Duodenal mucosa (tissue), 2 donors: ENCODE data around the gene NARF.

Source experiments
- H3K27ac ChIP-seq: one replicate; pipeline ENCODE4 v1.7.0; 2013; ENCODE audit warnings: low read depth, low read length
- H3K27me3 ChIP-seq, 2 donors: one replicate each; pipeline ENCODE4 v1.7.0; 2013; ENCODE audit warnings: low read length in 2 of 2, control low read depth in 1 of 2; ENCODE audit not compliant: insufficient read depth in 2 of 2, control insufficient read depth in 1 of 2
- H3K36me3 ChIP-seq, 2 donors: one replicate each; pipeline ENCODE4 v1.7.0; 2013; ENCODE audit warnings: low read length in 2 of 2, control low read depth in 1 of 2; ENCODE audit not compliant: insufficient read depth in 2 of 2, control insufficient read depth in 1 of 2
- H3K4me1 ChIP-seq, 2 donors: one replicate each; pipeline ENCODE4 v1.7.0; 2013; ENCODE audit warnings: low read length in 2 of 2, control low read depth in 1 of 2; ENCODE audit not compliant: insufficient read depth in 2 of 2, control insufficient read depth in 1 of 2
- H3K4me3 ChIP-seq, 2 donors: one replicate each; pipeline ENCODE4 v1.7.0; 2013; ENCODE audit warnings: low read length in 2 of 2, low read depth in 1 of 2
- H3K9ac ChIP-seq, 2 donors: one replicate each; pipeline ENCODE4 v1.7.0; 2013; ENCODE audit warnings: low read length in 2 of 2, low read depth in 1 of 2
- H3K9me3 ChIP-seq, 2 donors: one replicate each; pipeline ENCODE4 v1.7.0; 2013; ENCODE audit warnings: low read length in 2 of 2, control low read depth in 1 of 2; ENCODE audit not compliant: control insufficient read depth in 1 of 2

NARF gene

DNA sequence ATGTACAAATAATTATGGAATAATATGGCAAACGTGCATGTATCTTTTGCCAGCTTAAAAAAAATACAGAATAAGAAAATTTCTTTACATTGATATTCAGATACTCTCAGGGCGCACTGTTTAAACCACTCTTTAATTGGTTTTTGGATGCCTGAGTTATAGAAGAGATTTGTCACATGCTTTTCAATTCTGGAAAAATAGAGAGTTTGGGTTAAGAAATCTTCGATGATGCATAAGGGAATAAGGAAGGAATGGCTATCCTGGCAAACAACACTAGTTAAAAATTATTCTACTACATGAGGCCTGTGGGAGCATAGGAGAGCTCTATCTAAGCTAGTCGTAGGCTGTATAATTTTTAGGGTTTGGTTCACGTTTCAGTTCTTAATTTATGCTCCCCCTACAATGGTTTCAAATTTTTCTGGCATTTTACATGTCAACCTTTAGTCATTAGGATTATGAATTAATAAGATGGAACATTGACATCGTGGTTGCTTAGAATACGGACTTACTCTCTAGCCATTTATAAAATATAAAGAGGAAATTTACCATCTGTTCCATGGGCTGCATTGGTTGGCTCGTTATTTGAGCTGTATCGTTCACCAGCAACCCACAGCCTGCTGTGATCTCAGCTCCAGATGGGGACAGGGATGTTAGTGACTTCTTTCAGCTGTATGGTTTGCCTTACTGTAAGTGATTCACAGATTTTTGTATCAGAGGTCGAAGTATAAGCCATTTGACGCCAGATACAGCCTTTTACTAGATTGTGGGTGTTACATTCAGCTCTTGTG lies 15.9 kb downstream of the NARF start:
- H3K27me3 ChIP-seq = no peaks in the 10 kb centered on the region
- H3K4me1 ChIP-seq = no peaks in the 10 kb centered on the region
- no peak overlapping the region for H3K9ac ChIP-seq
- H3K9me3 ChIP-seq = no peaks in the 10 kb centered on the region
- no peak overlapping the region for H3K27ac ChIP-seq
- H3K4me3 ChIP-seq = no peak overlapping the region
- H3K36me3 ChIP-seq = peaks cover 14 to 46% of the 10 kb centered on the region in 2 donors

- H3K27ac ChIP-seq = no peak overlapping the region
- H3K4me1 ChIP-seq = no peaks in the 10 kb centered on the region
- H3K9me3 ChIP-seq = no peaks in the 10 kb centered on the region
- no peak overlapping the region for H3K9ac ChIP-seq
- no peaks in the 10 kb centered on the region for H3K27me3 ChIP-seq
- no peak overlapping the region for H3K4me3 ChIP-seq
- H3K36me3 ChIP-seq = peaks cover 22 to 51% of the 10 kb centered on the region in 2 donors
Observed at GRCh38 chr17:82475458-82475857, 16.9 kb downstream of the NARF start.

DNA sequence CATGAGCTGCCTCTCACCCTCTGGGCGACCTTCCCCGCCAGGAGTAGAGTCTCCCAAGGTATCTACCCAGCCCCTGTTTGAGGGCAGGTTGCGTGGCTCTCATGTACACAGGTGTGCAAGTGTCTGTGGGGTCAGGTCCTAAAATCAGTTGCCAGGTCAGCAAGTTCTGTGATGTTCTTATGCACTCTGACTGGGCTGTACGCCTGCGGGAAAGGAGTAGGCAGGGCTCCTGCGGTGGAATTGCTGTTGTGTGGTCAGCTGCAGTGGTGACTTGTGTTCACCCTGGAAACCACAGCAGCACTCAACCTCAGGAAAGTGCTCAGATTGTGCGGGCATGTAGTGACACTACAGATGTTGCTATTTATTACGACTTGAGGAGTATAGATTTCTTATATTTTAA lies 19.4 kb downstream of the NARF start:
- no peak overlapping the region for H3K27ac ChIP-seq
- no peaks in the 10 kb centered on the region for H3K9me3 ChIP-seq
- H3K4me1 ChIP-seq = no peaks in the 10 kb centered on the region
- H3K36me3 ChIP-seq = peaks cover 22 to 58% of the 10 kb centered on the region in 2 donors
- H3K4me3 ChIP-seq = no peak overlapping the region
- no peaks in the 10 kb centered on the region for H3K27me3 ChIP-seq
- no peak overlapping the region for H3K9ac ChIP-seq

GRCh38 chr17:82479602-82480001 lies 21.1 kb downstream of the NARF start:
- H3K27ac ChIP-seq = no peak overlapping the region
- peaks cover 32 to 61% of the 10 kb centered on the region in 2 donors for H3K36me3 ChIP-seq
- no peaks in the 10 kb centered on the region for H3K9me3 ChIP-seq
- H3K4me1 ChIP-seq = no peaks in the 10 kb centered on the region
- no peak overlapping the region for H3K9ac ChIP-seq
- H3K27me3 ChIP-seq = no peaks in the 10 kb centered on the region
- H3K4me3 ChIP-seq = no peak overlapping the region

DNA sequence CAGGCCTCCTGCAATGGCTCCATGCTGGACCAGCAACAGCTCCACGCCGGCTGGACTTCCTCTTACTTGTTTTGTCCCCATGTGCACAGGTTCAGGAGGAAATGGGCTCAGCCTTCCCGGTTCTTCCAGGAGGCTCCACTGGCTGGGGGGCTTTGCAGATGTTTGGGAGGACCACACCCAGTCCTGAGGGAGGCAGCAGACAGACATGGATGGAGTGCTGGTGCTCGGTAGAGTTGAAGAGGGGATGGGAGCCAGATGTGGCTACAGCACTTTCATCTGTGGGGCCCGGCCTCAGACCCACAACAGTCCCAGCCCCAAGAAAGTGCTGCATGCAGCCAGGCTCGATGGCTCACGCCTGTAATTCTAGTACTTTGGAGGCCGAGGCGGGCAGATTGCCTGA lies 21.8 kb downstream of the NARF start:
- Histone ChIP-seq H3K4me1 (no peaks in the 10 kb centered on the region), H3K9me3 (no peaks in the 10 kb centered on the region)

GRCh38 chr17:82483204-82483660 lies 24.7 kb downstream of the NARF start:
- no peaks in the 10 kb centered on the region for H3K27me3 ChIP-seq
- peaks cover 51 to 74% of the 10 kb centered on the region in 2 donors for H3K36me3 ChIP-seq
- H3K9ac ChIP-seq = no peak overlapping the region

More for the DNA sequence above, 21.8 kb downstream of the NARF start:
- Histone ChIP-seq H3K27me3 (no peaks in the 10 kb centered on the region), H3K4me3 (no peak overlapping the region), H3K9ac (no peak overlapping the region), H3K27ac (no peak overlapping the region), H3K36me3 (peaks cover 30 to 62% of the 10 kb centered on the region in 2 donors)

GRCh38 chr17:82483836-82484235 lies 25.3 kb downstream of the NARF start:
- peaks cover 49 to 73% of the 10 kb centered on the region in 2 donors for H3K36me3 ChIP-seq
- no peaks in the 10 kb centered on the region for H3K27me3 ChIP-seq
- H3K4me3 ChIP-seq = no peak overlapping the region
- no peak overlapping the region for H3K27ac ChIP-seq
- H3K4me1 ChIP-seq = no peaks in the 10 kb centered on the region
- no peak overlapping the region for H3K9ac ChIP-seq
- H3K9me3 ChIP-seq = no peaks in the 10 kb centered on the region

More at GRCh38 chr17:82483204-82483660, 24.7 kb downstream of the NARF start:
- no peaks in the 10 kb centered on the region for H3K9me3 ChIP-seq
- no peak overlapping the region for H3K4me3 ChIP-seq
- H3K4me1 ChIP-seq = no peaks in the 10 kb centered on the region
- no peak overlapping the region for H3K27ac ChIP-seq

GRCh38 chr17:82486231-82487094 lies 27.9 kb downstream of the NARF start:
- Histone ChIP-seq H3K4me1 (no peaks in the 10 kb centered on the region), H3K27ac (no peak overlapping the region), H3K9me3 (no peaks in the 10 kb centered on the region), H3K27me3 (no peaks in the 10 kb centered on the region), H3K36me3 (peaks cover 34 to 52% of the 10 kb centered on the region in 2 donors), H3K4me3 (no peak overlapping the region), H3K9ac (no peak overlapping the region)

DNA sequence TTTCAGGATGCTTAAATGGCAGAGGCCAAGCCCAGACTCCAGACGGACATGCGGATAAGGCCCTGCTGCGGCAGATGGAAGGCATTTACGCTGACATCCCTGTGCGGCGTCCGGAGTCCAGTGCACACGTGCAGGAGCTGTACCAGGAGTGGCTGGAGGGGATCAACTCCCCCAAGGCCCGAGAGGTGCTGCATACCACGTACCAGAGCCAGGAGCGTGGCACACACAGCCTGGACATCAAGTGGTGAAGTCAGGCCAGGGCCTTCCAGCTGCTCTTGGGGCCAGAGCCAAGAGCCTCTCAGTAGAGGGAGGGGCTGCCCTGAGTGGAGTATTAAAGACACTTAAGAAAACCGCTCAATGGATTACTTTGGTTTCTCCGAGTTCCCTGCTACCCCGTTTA lies 29.4 kb downstream of the NARF start:
- H3K27ac ChIP-seq = no peak overlapping the region
- H3K27me3 ChIP-seq = no peaks in the 10 kb centered on the region
- H3K9me3 ChIP-seq = no peaks in the 10 kb centered on the region
- H3K36me3 ChIP-seq = peaks cover 34 to 48% of the 10 kb centered on the region in 2 donors
- H3K4me3 ChIP-seq = no peak overlapping the region
- no peak overlapping the region for H3K9ac ChIP-seq
- H3K4me1 ChIP-seq = peaks cover 0 to 1% of the 10 kb centered on the region in 2 donors

DNA sequence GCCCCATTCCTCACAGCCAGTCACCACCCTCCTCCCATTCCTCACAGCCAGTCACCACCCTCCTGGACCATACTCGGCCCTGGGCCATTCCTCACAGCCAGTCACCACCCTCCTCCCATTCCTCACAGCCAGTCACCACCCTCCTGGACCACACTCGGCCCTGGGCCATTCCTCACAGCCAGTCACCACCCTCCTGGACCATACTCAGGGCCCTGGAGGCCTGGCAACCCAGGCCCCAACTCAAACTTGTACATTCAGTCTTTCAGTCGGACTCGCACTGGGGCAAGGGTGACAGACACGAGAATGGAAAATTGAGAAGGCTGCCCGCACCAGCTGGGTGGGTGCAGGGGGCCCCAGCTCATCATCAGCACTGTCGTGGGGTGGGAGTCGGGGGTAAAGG lies 30.6 kb downstream of the NARF start:
- no peaks in the 10 kb centered on the region for H3K9me3 ChIP-seq
- H3K4me3 ChIP-seq = no peak overlapping the region
- H3K27me3 ChIP-seq = no peaks in the 10 kb centered on the region
- H3K36me3 ChIP-seq = peaks cover 26 to 40% of the 10 kb centered on the region in 2 donors
- H3K9ac ChIP-seq = no peak overlapping the region
- H3K27ac ChIP-seq = no peak overlapping the region
- peaks cover 0 to 7% of the 10 kb centered on the region in 2 donors for H3K4me1 ChIP-seq
